HuH-7.5 (cell line): ENCODE results near the gene CHST15.

Experiments
- DNase-seq: peaks from one replicate; pipeline ENCODE4 v3.0.0; 2011; ENCODE audit warnings: low spot score

Gene CHST15, protein sequence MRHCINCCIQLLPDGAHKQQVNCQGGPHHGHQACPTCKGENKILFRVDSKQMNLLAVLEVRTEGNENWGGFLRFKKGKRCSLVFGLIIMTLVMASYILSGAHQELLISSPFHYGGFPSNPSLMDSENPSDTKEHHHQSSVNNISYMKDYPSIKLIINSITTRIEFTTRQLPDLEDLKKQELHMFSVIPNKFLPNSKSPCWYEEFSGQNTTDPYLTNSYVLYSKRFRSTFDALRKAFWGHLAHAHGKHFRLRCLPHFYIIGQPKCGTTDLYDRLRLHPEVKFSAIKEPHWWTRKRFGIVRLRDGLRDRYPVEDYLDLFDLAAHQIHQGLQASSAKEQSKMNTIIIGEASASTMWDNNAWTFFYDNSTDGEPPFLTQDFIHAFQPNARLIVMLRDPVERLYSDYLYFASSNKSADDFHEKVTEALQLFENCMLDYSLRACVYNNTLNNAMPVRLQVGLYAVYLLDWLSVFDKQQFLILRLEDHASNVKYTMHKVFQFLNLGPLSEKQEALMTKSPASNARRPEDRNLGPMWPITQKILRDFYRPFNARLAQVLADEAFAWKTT

DNA sequence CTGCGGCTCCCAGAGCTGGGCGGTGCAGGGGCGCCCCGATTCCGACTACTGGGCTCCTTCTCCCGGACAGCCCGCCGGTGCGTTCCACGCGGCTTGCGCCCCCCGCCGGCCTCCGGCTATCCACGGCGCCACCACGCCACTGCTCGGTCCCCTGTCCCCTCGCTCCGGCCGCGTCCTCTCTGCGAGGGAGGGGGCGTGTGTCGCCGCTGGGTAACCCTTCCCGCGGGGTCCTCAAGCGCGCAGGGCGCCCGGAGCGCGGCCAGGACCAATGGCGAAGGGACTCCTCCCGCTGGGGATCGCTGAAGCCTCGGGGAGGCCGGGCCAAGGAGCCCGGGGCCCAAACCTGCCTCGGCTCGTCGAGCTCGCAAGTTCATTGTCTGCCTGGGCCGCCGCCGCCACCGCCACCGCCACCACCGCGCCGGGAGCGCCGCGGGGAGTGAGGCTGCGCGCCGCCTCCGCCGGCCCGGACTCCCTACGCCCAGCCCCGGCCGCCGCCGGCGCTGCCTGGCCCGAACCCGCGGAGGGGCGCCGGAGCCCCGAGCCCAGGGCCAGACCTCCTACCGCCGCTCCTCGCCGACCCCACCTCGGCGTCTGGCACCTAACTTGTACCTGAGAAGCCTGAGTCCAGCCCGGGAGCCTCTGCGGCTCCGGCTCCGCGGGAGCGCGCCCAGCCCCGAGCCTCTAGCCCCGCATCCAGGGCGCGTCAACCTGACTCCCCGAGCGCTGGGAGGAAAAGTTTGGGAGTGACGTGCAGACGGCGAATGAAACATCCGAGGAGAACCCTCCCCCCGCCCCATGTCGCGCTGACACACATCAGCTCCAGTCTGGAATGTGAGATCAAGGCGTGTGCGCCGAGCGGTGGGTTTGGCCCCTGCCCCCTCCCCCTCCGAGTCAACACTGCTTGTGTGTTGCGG, at the start of gene CHST15:
CHST15 (minus strand) TSS at position 739 of the 914 bp plus-strand sequence. CDS start 47,386 bp downstream, outside the sequence.
- peak; percentile 76 for DNase-seq

DNA sequence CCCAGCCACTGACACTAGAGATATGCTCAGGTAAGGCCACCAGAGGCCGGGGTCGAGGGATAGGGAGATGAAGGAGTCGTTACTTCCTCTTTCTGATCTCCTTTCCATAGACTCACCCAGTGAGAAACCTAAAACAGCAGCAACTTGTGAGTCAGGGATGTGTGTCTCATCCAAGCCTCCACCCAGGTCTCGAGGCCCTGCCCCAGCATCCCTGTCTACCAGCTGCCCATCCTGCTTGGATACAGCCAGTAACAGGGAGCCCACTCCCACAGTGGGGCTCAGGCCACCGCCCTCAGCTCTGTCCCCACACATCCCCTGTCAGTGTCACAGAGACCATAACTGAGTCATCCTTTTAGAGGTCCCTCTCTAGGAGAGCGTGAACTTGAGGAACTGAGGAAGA, 49.6 kb upstream of the CHST15 start:
- no peak for DNase-seq

DNA sequence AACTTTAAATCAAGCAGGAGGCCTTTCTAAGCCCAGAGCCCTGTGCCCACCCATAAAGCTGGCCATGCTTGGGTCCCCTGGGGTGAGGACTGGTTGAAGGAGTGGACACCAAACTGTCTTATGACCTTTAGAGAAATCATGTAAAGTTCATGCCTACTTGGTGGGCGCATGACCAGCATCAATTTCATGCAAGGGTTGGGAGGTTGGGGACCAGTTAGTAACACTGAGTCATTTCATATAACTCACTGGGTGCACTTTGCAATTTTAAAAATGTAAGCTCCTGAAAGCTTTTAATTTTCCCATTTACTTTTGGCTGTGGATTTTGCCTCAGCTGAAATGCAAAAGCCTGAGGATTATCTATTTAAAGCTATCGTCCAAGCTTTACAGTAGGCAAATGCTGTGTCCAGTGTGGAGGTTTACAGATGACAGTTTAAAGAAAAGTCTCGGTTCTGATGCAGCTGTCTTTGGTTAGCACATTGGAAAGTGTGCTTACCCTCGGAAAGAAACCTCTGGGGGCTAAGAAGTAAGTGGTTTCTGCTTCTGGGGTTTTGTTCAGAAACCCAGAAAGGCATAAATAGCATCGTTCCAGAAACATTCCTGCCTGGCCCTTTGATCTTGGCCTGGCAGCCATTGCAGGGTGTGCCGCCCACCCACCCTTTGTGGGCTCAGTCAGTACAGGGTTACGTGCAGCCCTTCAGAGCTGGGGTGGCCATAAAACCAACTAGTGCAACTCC, 48.8 kb upstream of the CHST15 start:
- DNase-seq = no peak

DNA sequence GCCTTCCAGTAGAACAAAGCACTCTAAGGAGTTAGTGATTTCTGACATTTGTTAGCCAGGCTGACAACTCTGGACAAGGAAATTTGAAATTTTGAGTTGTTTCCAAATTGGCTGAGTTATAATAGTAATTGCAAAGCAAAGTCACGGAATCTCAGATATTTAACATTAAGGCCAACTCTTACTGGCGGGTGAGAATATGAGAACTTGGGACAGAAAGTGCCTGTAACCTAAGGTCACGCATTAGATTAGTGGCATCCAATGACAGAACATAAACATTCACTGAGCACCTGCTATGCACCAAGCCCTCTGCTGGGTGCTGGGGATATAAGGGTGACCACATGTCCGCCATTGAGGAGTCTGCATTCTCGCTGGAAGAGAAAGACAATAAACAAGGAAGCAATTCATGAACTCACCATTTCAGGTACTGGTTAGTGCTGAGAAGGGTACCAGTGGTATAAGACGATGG, 45.5 kb upstream of the CHST15 start:
- no peak for DNase-seq

DNA sequence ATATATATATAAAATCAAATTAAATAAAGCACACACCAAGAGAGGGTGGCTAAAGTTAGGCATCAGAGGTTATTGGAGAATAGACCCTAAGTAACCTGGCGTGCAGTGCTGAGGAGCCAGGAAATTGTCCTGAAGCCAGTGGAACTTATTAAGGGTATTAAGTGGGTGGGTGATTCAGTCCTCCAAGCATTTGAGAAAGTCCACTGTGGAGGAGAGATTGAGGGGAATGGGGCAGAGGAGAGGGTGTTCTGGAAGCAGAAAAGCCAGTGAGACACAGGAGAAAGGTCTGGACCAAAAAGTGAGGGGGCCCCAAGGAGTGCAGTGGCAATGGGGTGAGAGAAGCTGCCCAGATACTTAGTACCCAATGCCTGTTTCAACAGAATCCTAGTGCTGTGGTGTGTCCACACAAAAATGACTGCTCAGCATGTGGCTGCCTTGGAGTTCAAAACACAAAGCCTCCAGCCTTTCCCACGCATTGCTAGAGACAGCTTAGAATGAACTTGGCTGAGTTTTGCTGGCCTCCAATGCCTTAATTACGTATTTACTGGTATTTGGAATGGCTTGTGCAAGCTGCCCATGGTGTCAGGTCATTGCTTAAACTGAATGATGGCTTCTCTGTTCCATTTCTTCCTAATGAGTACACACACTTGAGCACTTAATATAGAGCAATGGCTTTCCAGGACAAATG, 44.9 kb upstream of the CHST15 start:
- no peak for DNase-seq

DNA sequence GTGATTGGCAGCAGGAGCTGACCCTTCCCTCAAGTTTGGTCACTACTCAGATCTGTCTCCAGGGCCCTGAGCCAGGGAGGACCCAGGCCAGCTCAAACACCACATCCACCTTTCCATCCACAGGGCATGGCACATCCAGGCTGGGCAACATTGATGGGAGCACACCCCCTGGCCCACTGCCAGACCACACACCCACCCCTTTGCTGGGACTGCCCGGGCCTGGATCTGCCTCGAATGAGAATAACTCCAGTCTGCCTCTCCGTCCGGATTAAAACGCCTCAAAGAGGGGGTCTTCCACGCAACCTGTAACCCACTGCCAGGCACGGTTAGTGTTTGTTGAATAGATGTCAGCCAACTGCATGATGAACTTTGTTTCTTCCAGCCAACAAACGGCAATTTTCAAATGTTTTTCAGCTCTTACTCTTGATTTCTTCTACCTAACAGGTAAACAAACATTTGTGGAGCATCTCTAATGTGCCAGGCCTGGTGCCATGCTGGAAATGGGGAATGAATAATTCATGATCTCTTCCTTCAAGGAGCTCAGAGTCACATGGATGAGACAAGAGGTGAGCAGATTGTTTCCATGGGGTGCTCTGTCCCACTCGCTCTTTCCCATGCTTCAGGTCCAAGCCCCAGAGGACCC, 41.0 kb upstream of the CHST15 start:
- DNase-seq = no peak

DNA sequence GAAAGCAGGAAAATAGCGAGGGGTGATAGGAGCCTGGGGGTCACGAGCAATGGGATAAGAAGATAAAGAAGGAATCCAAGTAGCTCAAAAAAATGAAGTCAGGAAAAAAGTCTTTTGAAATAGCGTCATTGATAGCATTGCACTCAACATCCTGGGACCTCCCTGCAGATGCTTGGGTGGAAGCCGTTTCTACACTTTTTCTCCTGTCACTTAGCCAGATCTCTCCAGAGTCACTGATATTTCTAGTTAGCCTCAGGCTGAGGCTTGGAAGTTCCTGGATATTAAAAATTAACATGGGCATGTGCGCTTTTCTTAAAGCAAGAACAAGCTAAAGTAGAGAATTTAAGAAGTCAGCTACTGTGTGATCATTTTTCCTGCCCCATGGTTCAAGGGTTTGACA, 39.5 kb upstream of the CHST15 start:
- DNase-seq = no peak

DNA sequence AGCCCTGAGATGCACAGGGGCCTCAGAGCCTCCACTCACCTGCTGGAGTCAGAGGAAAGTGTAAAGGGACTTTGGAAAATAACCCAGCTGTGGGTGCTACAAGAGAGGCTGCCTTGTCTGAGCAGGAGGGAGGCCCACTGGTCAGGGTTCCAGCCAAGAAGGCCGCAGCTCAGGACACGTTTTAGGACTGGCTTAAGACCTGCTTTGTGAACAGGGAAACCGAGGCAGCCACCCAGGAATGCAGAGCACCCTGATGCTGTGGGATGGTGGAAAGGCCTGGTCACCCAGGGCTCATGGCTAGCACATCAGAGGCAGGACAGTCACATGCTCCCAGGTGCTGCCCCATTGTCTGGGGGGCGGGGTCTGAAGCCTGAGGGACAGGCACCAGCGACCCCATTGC, 38.9 kb upstream of the CHST15 start:
- no peak for DNase-seq

DNA sequence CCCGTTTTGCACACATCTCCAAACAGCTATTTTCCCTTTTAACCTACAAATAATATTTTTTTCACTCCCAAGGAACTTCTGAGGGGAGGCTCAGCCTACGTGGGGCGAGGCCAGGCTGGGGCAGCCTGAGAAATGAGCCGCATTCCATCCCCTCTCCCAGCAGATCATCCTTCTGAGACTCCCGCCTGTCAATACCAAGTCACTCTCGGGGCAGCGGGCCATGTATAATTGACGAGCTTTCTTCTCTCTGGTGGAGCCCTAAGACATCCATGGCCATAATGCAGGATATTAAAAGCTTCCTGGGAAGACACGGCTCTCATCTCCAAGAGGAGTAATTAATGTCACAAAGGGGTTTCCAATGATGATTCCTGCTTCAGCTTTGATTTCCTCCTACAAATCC, 37.8 kb upstream of the CHST15 start:
- no peak for DNase-seq

DNA sequence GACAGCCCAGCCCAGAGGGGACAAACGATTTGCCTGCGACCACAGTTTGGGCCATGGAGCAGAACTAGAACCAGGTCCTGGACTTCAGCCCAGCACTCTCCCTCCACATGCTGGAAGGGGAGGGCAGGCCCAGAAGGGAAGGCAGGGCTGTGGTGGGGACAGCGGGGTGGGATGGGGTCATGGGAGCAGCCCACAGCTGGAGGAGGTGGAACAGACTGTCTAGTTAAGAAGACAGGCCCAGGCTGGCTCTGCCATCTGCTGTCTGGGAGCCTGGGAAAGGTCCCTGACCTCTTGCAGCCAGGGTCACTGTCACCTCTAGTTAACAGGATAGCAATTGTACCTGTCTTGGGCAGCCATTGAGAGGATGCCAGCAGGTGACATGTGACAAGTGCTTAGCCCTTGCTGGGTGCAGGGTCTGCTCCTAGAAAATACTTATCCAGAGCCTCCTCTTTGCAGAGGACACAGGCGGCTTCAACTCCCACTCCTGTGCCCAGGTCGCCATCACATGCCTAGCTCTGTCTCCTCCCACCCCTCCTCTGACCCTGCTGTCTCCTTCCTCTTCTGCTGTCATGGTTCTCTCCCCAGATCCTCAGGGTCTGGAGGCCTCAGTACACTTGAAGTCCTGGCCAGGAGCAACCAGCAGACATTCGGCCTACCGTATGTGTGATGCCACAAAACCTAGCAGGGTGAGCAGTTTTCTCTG, 37.0 kb upstream of the CHST15 start:
- DNase-seq = no peak

DNA sequence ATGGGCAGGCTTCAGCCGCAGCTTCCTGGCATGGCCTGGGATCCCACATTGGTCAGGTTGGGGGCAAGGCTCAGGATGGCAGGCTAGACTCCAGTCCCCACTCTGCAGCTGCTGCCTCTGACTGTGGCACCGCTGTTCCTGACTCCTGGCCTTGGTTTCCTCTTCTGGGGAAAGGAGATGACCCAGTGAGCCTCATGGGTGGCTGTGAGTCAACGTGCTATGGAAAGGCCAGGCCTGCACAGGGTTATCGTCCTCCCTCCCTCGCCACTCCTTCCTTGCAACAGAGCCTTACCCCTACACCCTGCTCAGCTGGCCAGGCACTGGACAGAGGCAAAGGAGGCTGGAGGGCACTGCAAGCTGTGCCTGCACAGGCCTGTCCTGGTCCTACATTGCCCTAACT, 36.1 kb upstream of the CHST15 start:
- DNase-seq = no peak

DNA sequence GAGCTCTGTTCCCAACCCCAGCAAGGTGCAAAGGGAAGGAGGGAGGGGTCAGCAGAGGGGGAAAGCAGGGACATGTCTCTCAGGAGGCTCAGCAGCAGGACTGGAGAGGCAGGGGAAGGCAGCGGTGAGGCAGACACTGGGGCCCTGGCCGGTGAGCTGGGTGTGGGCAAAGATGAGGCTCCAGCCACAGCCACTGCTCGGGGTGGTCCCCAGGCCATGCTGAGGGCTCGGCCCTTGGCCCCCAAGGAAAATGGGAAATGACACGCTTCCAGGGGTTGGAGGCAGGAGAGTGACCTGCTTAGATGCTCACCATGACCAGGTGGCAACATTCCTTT, 35.4 kb upstream of the CHST15 start:
- DNase-seq = no peak

DNA sequence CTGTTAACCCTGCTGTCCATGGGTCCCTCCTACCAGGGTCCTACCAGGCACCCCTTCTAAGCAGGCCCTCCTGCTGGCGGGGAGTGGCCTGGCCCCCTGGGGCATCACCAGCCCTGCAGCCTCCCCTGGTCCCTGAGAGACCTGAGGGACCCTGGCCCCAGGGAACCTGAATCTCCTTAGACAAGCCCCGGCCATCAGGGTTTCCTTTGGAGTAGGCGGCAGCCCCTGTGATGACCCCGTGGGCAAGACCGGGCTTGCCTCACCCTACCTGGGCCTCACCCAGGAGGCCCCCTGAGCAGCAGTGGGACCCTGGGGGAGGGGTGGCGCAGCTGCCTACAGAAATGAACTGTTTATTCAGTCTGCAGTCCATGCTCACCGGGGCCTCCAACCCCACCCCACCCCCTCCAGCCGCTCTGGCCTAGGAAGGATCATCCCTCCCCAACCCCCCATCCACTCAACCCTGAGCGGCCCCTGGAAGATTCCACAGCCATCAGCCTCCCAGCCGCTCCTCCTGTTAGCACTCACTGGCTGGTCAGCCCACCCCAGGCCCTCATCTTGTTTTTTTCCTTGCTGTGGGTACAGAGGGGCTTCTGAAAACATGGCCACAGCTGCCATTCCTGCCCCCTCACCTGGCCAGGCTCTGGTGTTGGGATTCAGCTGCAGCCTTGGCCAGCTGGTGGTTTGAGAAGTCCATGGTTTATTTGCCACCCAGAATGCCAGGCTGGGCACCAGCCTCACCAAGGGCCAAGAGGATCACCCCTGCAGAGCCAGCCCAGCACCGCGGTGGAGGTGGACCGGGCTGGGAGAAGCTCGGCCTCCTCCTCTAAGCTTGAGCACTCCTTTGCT, 34.8 kb upstream of the CHST15 start:
- no peak for DNase-seq

DNA sequence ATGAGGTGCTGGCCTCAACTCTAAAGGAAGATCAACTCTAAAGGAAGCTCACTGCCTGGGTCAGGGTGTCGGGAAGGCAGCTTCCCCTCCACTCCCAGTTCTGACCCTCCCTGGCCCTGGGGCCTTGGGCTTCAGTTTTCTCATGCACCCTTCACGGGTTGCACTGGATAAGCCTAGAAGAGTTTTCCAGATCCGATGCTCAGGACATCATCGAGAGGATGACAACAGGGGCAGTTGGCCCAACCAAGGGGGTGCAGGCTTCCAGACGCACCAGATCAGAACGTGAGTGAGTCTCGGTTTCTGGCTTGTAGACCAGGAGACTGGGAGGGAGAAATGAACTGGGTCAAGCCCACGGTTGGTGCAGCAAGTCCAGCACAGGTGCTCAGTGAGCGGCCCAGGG, 34.2 kb upstream of the CHST15 start:
- DNase-seq = no peak

DNA sequence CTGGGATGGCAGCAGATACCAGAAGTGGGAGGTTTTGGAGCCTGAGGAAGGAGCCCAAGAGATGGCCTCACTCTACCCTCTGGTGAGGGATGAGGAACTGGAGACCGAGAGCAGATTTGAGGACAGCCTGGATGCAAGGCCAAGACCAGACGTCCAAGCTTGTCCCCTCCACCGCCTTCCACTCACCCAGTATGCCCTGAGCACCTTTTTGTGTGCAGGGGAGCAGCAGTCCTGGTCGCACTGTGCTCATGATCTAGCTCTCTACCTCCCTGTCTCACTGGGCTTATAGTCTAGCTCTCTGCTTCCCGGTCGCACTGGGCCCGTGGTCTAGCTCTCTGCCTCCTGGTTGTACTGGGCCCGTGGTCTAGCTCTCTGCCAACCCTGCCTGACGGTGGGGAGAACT, 33.6 kb upstream of the CHST15 start:
- DNase-seq = no peak

DNA sequence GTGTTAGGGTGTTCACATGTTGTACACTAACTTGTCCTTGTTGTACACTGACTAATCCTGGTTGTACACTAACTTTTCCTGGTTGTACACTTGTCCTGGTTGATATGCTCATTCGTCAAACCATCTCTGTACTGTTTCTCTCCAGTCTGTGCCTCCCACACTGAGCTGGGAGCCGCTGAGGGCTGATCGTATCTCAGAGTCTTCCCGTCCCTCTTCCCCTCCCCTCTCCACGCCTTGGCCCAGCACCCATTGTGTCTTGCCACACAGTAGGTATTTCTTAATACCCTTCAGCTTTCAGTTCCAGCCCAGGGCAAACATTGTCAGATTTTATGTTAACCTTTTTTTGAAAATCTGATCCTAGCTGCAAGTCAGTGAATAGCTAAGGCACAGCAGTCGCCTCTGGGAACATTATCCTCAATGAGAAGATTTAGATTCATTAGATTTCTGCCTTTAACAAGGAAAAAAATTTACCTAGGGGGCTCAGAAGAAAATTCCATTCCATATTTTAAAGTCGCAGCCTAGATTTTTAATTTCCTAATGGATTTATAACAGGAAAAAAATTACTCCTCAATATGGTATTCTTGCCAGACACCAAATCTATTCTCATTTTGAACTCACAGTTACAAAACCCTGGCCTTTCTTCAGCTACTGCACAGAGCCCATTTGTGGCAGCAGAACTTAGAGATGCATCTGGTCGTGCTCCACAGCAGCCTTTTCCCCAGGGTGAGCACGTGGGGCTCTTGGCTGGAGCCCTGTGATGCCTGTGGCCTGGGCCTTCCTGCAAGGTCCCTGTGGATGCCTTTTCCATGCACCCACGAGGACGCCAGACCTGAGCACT, 33.0 kb upstream of the CHST15 start:
- DNase-seq = no peak

DNA sequence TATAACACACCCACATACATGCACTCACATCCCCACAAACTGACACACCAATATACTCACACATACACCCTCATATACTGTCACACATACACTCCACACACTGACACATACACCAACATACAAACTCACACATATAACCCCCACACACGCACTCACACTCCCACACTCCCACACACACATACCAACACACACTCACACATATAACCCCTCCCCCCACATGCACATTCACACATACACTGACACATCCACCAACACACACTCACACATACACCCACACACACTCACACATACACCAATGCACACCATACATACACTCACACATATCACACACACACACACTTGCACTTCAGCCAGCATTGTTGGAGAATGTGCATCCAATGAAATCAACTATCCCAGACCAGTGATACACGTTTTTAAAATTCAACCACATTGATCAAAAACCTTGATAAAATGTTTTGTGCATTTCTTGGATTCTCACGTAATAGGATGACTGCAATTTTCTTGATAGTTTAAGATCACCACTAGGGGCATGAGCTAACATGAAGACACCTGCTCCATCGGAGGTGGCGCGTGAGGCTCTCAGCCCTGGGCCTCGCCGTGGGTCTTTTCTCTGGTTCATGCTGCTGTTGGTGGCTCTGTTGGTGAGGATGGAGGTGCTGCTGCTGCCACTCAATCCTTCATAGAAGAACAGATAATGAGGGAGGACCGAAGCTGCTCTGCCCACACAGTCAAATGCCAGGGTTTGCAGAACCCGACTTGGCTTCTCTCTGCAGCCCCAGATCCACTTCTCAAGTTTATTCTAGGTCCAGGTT, 32.1 kb upstream of the CHST15 start:
- peak; percentile 34 for DNase-seq

DNA sequence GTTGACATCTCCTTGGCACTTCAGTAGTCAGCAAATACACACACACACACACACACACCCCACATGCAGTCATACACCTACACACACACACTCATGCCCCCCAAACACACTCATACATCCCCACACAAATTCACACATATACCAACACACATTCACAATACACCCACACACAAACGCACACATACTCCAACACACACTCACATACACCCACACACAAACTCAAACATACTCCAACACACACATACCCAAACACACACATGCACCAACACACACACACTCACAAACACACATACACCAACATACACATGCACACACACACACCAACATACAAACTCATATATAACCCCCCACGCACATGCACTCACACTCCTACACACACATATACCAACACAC, 31.4 kb upstream of the CHST15 start:
- DNase-seq = no peak
